Measurements from ENCODE around the gene MMP11.

Gene MMP11

DNA sequence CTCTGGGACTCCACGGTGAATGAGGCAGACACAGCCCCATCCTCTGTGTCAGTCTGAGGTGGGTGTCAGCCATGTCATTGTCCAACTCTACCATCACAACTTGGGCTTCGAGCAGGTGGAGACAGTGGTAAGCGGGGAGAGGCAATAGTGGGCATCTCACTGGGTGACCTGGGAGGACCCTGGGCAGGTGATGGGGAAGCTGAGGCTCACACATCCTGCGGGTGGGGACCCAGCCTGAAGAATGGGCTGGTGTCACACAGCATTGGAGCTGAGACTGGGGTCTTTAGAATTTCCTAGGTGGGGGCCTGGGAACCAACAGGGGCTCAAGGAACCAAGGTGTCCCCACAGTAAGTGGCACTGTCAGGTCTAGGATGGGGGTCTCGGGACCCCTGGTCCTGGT, 7.1 kb downstream of the MMP11 start:
- DNase-seq (ENCODE audit: low read depth in 2 of 2) = no peak
- H3K4me3 ChIP-seq (replicated peaks in 1 of 2; ENCODE audit: low read depth in 2 of 2, low read length in 2 of 2) = no peak overlapping the region
- TF ChIP-seq, protein P1, sequence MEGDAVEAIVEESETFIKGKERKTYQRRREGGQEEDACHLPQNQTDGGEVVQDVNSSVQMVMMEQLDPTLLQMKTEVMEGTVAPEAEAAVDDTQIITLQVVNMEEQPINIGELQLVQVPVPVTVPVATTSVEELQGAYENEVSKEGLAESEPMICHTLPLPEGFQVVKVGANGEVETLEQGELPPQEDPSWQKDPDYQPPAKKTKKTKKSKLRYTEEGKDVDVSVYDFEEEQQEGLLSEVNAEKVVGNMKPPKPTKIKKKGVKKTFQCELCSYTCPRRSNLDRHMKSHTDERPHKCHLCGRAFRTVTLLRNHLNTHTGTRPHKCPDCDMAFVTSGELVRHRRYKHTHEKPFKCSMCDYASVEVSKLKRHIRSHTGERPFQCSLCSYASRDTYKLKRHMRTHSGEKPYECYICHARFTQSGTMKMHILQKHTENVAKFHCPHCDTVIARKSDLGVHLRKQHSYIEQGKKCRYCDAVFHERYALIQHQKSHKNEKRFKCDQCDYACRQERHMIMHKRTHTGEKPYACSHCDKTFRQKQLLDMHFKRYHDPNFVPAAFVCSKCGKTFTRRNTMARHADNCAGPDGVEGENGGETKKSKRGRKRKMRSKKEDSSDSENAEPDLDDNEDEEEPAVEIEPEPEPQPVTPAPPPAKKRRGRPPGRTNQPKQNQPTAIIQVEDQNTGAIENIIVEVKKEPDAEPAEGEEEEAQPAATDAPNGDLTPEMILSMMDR (IDR thresholded peaks at IDR 0.05; ENCODE audit: low read depth, low read length) = no peak

GRCh38 chr22:23780146-23780748, 7.6 kb downstream of the MMP11 start:
- TF ChIP-seq, protein P1 (IDR thresholded peaks at IDR 0.05; ENCODE audit: low read depth, low read length) = no peak
- no peak overlapping the region for H3K4me3 ChIP-seq (replicated peaks in 1 of 2; ENCODE audit: low read depth in 2 of 2, low read length in 2 of 2)
- DNase-seq (ENCODE audit: low read depth in 2 of 2) = no peak

GRCh38 chr22:23781065-23781464, 8.4 kb downstream of the MMP11 start:
- no peak overlapping the region for H3K4me3 ChIP-seq (replicated peaks in 1 of 2; ENCODE audit: low read depth in 2 of 2, low read length in 2 of 2)
- TF ChIP-seq, protein P1 (IDR thresholded peaks at IDR 0.05; ENCODE audit: low read depth, low read length) = no peak
- DNase-seq (ENCODE audit: low read depth in 2 of 2) = no peak

- TF ChIP-seq, protein P1 (IDR thresholded peaks at IDR 0.05; ENCODE audit: low read depth, low read length) = no peak
- H3K4me3 ChIP-seq (replicated peaks in 1 of 2; ENCODE audit: low read depth in 2 of 2, low read length in 2 of 2) = no peak overlapping the region
- peak; percentile 49 to 57 for DNase-seq (ENCODE audit: low read depth in 2 of 2)
These were observed 9.0 kb downstream of the MMP11 start for GRCh38 chr22:23781511-23782183.

DNA sequence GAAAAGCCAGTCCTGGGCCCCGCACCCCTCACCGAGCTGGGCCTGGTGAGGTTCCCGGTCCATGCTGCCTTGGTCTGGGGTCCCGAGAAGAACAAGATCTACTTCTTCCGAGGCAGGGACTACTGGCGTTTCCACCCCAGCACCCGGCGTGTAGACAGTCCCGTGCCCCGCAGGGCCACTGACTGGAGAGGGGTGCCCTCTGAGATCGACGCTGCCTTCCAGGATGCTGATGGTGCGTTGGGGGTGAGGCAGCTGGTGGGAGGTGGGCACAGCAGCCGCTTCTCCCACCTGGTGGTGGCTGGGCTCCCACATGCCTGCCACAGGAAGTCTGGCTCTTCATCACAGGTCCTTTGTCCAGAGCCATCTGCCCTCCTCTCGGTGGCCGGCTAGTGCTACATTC, 9.6 kb downstream of the MMP11 start:
- H3K4me3 ChIP-seq (replicated peaks in 1 of 2; ENCODE audit: low read depth in 2 of 2, low read length in 2 of 2) = no peak overlapping the region
- TF ChIP-seq, protein P1 (IDR thresholded peaks at IDR 0.05; ENCODE audit: low read depth, low read length) = no peak
- no peak for DNase-seq (ENCODE audit: low read depth in 2 of 2)

- H3K4me3 ChIP-seq (replicated peaks in 1 of 2; ENCODE audit: low read depth in 2 of 2, low read length in 2 of 2) = no peak overlapping the region
- TF ChIP-seq, protein P1 (IDR thresholded peaks at IDR 0.05; ENCODE audit: low read depth, low read length) = no peak
- DNase-seq (ENCODE audit: low read depth in 2 of 2) = no peak
These were observed 10.1 kb downstream of the MMP11 start for GRCh38 chr22:23782703-23783102.

All from cardiac fibroblast (primary cell).